ENCODE results near the gene MEIKIN. TPM values are rescaled to one million over a fixed set of nuclear protein-coding genes. Genes with fewer than 3 reads are reported as not detected.

MEIKIN gene, protein sequence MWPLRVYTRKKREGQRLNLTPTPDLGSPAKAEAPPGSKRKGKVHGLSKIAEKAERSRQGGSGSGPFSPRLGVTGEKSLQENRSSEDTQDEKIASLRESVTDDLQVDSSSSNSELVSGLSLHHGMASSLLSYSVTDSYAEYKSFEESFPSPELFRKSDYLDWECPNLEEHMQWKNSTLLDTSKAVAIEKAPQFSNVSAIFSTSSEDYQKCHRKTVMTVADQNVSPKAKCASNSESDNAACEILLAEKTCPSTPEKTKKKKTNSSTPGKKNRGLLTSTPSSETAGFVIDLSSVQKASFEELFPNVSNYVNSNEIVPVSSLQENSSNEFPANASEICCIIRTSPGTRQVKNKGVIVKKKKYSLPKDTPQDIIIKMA
- not detected for polyA plus RNA-seq (ENCODE audit: insufficient read length)

DNA sequence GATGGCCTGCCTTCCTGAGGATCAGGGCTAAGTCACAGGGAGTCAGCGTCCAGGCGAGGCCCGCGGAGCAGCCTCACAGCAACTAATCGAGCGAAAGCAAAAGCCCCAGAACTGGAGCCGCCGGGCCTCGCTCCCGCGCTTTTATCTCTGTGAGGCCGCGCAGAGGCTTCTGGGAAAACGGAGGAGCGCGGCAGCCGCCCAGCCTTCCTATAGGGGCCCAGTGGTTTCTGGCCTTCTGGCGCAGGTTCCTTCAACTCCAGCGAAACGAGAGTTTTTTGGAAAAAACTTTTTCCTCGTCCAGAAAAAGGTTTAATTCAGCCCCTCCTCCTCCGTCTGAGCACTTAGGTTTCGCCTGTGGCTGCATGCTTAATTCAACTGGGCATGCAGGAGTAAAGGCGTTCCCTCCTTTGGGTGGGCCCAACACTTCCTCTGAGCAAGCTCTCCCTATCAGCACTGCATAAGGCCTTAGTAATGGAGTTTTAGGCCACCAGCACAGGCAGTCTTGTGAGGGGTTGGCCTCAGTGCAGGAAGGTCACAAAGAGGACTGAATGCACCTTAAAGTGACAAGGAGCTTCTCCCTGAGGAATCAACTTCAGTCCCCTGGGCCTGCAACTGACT, at the start of gene MEIKIN:
Gene MEIKIN, minus strand, starts transcription at position 113 of the 618 bp plus-strand sequence. CDS start 158 bp downstream, outside the sequence.
- no peak for DNase-seq

DNA sequence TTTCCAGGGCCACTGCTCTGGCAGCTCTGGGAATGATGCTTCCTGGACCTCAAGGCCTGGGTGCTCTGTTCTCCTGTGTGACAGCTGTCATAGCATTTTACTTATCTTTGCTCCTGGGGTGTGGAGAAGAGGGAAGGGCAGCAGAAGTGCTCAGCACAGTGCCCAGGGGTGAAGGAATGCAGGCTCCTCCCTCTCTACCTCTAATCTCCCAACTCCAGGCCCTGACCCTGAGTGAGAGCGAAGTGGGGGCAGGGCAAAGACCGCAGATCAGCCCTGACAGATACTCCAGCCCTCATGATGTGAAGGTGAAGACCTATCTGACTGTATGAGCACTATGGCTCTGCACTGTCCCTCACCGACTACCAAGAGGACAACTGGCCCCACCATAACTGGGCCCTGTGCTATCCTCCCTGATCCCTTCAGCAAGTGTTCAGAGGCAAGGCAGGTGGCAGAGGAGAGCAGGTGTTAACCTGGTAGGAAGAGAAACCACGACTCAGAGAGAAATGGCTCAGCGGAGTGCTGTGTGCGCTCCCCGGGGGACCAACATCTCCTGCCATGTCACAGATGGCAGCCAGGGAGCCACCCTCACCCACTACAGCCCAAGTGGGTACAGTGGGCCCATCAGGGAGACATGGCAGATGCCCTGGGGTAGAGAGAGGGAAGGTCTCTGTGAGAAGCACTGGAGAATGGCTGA, 49.2 kb upstream of the MEIKIN start:
- no peak for DNase-seq

DNA sequence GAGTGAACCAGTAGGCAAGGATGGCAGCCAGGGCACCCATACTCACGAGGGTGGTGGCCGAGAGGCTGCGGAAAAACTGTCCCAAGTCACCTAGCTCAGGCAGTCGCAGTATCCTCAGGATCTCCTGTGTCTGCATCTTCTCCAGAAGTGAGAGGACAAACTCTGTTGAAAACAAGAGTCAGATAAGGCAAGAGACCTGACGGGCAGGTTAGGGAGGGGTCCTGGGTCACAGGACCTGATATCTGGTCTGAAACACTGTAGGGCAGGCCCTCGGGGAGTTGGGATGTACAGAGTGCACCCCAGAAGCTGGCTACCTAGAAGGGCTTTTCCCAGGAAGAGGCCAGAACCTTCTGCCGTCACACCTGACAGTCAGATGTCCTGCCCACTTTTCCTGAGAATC, 48.6 kb upstream of the MEIKIN start:
- DNase-seq: no peak

DNA sequence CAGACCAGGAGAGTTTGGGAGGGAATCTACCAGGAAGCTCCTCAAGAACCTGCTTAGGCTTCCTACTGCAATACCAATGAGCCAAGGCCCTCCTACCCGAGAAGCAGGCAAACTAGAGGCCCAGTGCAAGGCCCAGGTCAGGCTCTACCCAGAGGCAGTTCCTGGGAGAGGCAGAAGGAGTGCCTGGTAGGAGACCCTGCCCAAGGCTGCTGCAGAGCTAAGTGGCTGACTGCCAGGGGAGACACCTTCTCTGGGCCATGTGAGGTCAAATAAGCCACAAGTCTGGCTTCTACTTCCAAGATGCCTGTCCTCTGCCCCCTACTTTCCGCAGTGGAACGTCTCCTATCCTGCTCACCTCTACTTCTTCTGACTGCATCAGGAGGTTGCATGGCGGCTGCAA, 48.2 kb upstream of the MEIKIN start:
- DNase-seq: no peak

DNA sequence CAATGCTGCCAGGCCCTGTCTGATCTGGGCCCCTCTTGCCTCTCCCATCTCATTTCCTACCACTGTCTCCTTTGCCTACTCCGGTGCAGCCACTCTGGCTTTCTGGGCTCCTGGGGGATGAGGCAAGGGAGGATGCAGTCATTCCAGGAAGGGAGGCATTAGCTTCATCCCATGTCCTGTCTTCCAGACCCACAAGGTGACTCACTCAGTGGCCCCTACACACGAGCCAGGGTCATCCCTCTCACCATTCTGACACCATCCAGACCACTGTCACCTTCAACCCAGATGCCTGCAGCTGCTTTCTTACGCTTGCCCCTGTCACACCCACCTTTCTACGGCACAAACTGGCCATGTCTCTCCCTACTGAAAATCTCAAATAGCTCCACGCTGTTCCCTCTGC, 46.9 kb upstream of the MEIKIN start:
- DNase-seq: no peak

DNA sequence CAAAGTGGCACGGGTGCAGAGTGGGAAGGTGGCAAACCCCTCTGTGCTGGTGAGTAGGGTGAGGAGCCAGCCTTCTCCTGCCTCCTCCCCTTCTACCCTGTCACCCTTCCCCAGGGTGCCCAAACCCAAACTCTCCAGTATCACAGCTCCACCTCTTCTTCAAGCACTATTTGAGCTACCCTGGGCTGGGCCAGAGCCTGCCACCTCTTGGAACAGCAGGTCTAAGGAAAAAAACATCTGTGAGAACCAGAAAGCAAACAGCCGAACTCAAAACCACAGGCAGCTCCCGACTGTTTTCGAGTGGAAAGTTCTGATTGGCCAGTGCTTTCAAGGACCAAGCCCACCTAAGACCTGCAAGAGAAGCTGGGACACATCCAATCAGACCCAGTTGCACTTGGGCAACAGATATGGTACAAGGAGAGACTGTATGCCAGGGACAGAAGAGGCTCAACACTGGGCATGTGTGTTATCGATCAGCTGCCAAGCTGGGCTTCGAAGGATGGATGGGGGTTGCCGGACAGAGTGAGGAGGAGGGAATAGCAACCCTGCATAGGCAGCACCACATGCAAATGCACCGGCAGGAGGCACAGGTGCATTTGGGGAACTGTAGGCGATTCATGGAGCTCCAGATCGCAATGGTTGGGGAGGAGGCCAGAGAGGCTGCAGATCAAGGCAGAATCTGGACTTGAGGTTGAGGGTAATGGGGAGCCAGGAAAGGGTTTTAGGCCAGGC, 46.3 kb upstream of the MEIKIN start:
- DNase-seq: no peak

DNA sequence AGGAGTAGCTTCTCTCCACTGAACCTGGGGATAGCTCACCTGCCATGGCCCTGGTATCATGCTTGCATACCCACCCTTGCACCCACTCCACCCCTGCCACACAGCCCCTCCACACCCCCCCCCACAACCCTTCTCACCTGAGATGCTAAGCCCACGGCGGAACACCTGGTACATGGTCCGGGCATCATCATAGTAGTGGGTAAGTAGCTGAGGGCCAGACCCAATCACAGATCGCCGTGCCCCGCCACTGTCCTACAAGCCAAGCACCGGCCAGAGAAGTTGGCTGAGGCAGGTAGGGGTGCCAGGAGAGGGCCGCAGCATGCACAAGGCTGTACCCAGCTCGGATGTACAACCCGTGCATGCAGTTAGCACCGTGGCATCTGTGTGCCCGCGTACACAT, 45.3 kb upstream of the MEIKIN start:
- no peak for DNase-seq

DNA sequence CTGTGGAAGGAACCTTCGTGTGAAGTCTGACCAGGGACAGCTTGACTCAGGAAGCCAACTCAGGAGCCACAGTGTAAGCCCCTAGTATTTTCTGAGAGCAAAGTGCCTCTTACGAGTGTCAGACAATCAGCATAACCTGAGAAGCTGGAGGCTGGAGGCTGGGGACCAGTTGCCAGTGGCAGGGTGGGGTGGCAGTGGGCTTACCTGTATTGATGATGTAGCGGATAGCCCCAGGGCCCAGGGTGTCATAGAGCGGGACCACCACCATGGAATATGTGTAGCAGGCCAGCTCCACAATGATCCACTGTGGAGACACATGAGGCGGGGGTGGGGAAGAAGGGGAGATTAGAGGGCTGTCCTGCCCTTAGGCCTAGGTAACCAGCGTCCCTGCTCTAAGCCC, 43.1 kb upstream of the MEIKIN start:
- DNase-seq: no peak

DNA sequence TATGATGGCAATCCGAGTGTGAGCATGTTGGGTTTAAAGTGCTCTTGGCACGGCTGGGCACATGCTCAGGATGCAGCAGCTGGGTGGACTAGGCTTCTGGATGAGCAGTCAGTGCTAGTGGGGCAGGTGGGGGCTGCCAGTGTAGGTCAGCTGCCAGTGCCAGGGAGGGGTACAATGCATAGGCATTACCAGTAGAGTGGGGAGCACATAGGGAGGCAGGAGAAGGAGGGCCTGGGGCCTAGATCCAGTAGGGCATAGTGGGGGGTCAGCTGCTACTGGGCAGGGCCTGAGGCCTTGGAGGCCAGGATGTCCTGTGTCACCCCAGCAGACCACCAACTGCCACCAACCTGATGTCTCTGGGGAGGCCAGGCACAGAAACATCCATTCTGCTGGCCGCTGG, 41.8 kb upstream of the MEIKIN start:
- no peak for DNase-seq

DNA sequence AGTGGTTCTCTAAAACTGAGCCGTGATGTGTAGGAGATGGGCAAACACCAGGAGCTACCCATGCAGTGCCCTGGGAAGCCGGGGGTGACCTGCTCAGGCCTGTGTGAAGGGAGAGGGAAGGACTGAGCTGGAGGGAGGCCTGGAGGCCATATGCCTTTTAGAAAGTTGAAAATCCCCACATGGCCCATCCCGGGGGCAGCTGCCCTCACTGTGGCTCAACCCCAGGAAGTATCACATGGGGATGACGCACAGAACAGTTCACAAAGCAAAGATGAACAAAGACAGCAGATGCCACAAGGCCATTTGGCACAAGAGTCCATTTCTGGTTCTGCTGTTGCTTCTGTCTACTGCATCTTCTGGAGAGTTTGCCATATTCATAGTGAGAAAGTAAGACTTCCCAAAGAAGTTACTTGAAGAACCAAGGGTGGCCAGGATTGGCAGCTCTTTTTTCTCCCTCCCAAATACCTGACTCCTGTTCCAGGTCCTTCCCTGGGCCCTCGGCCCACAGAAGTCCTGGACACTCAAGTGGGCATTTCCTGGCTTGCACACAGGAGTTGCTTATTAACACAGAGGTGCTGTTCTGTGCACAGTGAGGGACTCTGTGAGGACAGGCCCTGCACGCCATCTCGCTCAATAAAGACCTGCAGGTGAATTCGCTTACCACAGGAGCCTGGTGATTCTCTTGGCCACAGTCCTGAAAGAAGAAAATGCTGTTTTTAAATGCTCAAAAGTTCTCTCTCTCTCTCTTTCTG, 40.9 kb upstream of the MEIKIN start:
- DNase-seq: no peak

DNA sequence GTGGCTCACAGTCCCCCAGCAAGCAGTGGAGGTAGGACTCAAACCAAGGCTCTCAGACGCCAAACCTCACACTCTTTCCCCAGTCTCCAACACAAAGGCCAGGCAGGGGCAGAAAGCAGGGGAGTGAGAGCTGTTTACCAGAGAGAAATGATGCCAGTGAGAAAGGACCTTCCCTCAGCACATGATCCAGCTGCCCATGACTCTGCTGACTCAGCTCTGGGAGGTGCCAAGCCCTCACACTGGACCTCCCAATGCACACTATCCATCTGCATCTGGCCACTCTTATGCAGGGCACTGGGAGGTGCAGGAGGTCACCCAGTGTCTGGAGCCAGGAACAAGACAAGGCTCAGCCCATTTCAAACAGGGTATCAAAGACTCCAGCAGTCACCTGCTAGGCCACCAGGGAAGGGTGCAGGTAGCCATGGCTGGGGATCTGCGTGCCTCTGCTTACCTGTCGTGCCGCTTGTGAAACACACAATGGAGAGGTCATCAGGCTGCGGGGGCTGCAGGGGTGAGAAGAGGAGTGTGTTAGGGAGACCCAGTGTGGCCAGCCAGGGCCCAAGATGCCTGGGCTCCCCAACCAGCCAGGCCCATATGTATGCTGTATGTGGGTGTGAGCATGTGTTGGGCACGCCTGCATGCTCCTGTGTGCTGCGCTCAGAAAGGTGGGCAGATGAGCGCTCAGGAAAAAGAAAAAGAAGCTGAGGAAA, 39.6 kb upstream of the MEIKIN start:
- no peak for DNase-seq

DNA sequence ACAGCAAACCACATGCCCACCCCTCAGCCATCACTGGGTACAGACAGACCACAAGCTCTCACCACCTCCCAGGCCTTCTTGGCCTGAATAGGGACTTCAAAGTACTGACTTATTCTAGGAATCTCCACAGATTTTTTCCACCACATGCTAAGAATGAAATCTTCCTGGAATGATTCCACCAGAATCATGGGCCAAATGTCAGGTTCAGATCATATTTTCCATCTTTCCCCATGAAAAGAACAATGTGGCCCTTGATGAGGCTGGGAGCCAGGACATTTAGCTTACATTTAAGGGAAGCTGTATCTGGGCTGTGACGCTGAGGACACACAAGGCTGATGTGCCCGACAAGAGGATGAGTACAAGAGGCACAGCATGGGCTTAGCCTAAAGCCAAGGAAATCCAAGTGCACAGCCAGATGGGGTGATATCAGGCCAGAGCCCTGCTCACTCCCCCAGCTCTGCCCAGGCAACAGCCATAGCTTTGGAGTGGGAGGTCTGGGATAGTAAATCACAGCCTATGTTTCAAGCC, 37.8 kb upstream of the MEIKIN start:
- DNase-seq: peak; percentile 30

DNA sequence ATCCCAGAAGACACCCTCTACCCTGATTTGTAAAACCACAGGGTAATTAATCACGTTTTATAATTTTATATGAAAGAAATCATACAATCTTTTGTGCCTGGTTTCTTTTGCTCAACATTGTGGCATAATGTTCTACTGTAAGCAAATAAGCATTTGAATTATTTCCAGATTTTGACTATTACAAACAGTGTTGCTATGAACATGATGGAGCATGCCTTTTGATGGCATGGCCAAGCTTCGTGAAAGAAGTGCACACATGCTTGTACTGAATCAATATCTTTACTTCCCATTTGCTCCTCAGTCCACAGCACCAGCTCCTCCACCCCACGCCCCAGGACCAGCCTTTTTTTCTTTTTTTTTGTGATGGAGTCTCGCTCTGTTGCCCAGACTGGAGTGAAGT, 36.1 kb upstream of the MEIKIN start:
- DNase-seq: no peak

DNA sequence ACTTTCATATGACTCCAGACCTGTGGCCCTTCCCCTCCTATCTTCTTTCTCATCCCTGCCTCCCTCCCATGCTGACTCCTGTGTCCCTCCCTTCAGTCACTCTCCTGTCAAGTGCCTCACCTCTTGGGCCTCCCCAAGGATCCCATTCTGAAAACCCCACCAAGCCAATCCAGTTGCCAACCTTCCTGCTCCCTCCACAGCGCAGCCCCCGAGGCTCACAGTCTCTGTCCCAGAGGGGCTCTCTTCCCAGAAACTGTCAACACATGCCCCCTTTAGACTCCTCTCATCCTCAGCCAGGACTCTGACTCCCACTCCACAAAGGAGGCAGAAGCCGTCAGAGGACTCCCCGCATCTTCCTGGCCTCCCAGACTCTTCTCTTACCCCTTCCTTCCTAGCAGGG, 35.2 kb upstream of the MEIKIN start:
- DNase-seq: no peak

DNA sequence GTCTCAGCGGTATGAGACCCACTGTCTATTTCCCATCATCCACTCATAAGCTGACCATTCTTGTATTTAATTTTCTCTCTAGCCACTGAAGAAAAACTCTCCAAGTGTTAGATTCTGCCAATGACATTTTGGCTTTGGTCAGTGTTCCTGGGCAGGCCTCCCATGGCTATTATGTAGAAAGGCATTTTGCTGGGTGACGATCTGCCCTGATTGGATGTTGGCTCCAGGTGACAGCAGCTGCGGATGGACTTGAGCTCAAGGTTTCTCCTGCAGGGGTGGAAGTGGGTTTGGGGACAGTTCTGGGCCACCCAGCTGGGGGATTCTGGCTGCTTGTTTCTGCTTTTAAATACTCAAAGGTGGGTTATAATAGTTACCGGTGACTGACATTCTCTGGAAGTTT, 34.4 kb upstream of the MEIKIN start:
- no peak for DNase-seq

DNA sequence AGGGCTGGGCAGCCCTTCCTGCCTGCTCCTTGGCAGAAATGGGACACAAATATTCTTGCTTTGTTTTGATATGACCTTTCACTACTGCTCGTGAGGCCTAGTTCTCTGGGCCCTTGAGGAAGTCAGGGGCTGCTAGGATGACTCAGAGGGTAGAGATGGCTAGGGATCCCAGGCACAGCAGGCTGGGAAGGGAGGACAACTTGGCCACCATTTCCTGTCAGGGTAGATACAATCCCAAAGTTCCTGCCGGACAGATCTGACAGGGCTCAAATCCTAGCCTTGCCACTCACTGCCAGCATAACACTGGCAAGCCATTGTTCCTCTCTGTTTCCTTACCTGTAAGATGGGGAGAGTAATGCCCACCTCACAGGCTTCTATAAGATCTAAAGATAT, 31.7 kb upstream of the MEIKIN start:
- no peak for DNase-seq

DNA sequence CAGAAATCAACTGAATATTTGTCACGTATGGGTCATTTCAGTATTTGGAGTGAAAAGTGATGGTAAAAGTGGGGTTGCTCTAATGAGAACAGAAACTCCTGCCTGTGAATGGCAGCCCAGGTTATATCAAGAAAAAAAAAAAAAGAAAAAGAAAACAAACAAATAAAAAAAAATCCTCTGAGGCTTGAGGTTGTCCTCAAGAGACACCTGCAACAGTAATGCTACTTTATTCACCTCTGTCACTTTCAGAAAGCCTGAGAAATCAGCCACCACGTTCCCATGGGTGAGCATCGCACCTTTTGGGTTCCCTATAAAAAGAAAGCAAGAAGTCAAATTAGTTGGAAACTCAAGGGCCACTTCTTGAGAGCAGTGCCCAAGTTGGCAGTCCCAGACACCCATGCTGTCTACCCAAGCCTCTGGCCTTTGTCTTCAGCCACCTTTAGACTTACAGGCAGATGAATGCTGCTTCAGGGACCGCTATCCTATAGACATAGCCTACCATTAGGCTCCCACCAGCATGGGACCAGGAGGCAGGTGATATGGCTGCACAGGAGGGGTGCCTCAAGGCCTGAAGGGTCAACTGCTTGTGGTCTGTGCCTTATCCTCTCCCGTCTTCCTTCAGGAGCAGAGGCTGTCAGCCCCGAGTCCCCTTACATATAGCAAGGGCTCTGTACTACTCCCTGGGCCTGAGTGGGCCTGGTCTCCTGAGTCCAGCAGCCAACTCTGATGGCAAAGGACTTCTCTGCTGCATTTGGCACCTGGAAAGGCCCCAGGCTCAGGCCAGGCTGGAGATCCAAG, 31.1 kb upstream of the MEIKIN start:
- DNase-seq: no peak

DNA sequence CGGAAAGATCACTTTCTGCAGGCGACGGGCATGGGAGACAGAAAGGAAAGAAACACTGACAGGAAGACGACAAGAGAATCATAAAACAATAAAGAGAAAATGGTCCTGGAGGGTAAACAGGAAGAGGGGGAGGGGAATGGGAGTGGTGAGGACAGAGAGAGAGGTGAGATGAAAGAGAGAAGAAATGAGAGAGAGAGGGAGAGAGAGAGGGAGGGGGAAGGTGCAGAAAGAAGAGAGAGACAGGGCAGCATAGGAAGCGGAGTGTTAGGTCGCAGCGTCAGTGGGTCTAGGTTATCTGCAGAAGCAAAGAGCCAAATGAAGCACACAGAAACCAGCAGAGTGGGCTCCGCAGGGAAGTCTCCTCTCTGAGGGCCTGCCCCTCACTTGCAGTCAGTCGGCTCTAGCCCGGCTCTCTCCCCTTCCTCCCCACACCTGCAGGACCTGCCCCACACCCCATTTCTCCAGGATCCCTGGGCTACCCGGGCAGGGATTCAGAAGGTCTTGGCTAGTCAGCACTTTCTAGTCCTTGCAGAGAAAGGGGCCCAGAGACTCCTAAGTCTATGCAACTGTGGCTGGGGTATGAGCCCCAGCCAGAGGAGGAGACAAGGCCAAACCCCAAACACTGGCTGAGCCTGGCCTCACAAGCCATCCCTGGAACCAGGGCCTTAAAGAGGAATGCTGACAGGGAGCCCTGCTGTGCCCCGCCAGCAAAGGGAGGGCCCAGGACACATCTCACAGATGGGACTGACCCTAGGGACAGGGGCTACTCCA, 29.7 kb upstream of the MEIKIN start:
- no peak for DNase-seq

DNA sequence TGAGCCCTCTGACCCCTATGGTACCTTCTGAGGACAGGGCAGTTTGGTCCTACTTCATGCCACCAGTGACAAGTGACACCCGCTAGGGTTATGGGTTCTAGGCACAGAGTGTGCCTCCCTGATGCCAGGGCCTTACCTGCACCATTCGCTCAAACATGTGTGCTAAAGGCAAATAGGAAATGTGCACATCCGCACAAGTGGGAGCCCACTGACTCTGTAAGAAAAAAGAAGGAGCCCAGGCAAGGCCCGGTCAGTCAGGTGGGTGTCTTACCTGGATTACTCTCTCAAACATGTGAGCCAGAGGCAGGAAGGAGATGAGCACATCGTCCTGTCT, 29.1 kb upstream of the MEIKIN start:
- DNase-seq: no peak

DNA sequence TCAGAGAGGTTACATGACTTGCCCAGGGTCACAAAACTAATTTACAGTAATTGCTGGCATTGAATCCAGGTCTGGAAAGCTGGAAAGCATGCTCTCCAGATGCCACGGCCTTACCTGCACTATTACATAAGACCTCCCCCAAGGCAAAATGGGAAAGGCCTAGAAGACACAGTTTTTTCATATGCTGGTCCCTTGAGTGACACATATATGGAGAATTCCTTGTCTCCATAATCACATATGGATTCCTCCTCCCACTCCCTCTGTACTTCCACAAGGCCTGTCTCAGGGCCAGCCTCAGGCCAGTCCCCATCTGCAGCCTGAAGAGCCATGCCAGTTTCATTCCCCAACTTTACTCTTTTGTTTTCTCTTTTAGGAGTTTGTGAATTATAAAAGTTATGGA, 28.6 kb upstream of the MEIKIN start:
- no peak for DNase-seq

All from hindlimb muscle (tissue), 1 donor.